Body of pancreas (tissue), 4 donors: ENCODE measurements around the gene CCL22.

Experiments
- CTCF ChIP-seq, 7 experiments: fragments of 450-650 bp in 4 of 7; fragments of 200-600 bp in 3 of 7; sonication (generic) in 3 of 7; IDR thresholded peaks; one replicate each; pipeline ENCODE4 v1.5.1; 2016 to 2019; ENCODE audit warnings: antibody characterized with exemption in 7 of 7
- POLR2A ChIP-seq, 3 donors: fragments of 450-650 bp; IDR thresholded peaks; one replicate each; pipeline ENCODE4 v1.6.1; 2016; ENCODE audit warnings: antibody characterized with exemption in 3 of 3, mild to moderate bottlenecking in 2 of 3

- TF ChIP-seq POLR2A (IDR thresholded peaks at IDR 0.05), result no peak
- TF ChIP-seq CTCF (IDR thresholded peaks at IDR 0.05), result no peak
These were observed 16.9 kb upstream of the CCL22 start for GRCh38 chr16:57341441-57342303.
